ENCODE results near the gene SHMT1.
"Not testable (repeated sequence)": the region's sequence is repeated elsewhere in the genome, so short reads cannot be mapped to it uniquely, and the experiment has no call there.

GRCh38 chr17:18409321-18409720, 46.0 kb upstream of the SHMT1 start:
- not testable (repeated sequence) for TF ChIP-seq CTCF, POLR2A (IDR thresholded peaks at IDR 0.05)
